Stimulated activated naive CD8-positive, alpha-beta T cell treated with anti-CD3 and anti-CD28 coated beads, Interleukin-15, amount 100 ng/mL, for 72 hours (primary cell): Measurements from ENCODE around the gene BCKDHB.
A peak's percentile ranks its signal among the peaks of the same experiment; 100 is the strongest.
"Not testable (repeated sequence)": the region's sequence is repeated elsewhere in the genome, so short reads cannot be mapped to it uniquely, and the experiment has no call there.

ENCODE experiments used
- ATAC-seq: fragments of 150-1000 bp; cut with Tn5 transposase; 2 replicates; pipeline ENCODE4 v1.10.0; 2021; ENCODE audit warnings: mild to moderate bottlenecking, moderate library complexity
- DNase-seq, 2 donors: peaks; one replicate each; pipeline ENCODE4 v3.0.0; 2021 to 2022
- H3K27ac Mint-ChIP-seq, 2 donors: one replicate each; pipeline ENCODE4 v1.8.0; 2022; ENCODE audit warnings: mild to moderate bottlenecking in 2 of 2, mixed read lengths in 2 of 2, moderate library complexity in 2 of 2
- H3K27me3 Mint-ChIP-seq: one replicate; pipeline ENCODE4 v1.8.0; 2022; ENCODE audit warnings: mixed read lengths
- H3K4me1 Mint-ChIP-seq: one replicate; pipeline ENCODE4 v1.8.0; 2022; ENCODE audit warnings: mild to moderate bottlenecking, mixed read lengths
- H3K4me3 Mint-ChIP-seq, 2 donors: one replicate each; pipeline ENCODE4 v1.8.0; 2022; ENCODE audit warnings: mild to moderate bottlenecking in 2 of 2, mixed read lengths in 2 of 2, moderate library complexity in 1 of 2
- H3K9me3 Mint-ChIP-seq, 2 donors: one replicate each; pipeline ENCODE4 v1.8.0; 2022; ENCODE audit warnings: mixed read lengths in 2 of 2

BCKDHB gene

DNA sequence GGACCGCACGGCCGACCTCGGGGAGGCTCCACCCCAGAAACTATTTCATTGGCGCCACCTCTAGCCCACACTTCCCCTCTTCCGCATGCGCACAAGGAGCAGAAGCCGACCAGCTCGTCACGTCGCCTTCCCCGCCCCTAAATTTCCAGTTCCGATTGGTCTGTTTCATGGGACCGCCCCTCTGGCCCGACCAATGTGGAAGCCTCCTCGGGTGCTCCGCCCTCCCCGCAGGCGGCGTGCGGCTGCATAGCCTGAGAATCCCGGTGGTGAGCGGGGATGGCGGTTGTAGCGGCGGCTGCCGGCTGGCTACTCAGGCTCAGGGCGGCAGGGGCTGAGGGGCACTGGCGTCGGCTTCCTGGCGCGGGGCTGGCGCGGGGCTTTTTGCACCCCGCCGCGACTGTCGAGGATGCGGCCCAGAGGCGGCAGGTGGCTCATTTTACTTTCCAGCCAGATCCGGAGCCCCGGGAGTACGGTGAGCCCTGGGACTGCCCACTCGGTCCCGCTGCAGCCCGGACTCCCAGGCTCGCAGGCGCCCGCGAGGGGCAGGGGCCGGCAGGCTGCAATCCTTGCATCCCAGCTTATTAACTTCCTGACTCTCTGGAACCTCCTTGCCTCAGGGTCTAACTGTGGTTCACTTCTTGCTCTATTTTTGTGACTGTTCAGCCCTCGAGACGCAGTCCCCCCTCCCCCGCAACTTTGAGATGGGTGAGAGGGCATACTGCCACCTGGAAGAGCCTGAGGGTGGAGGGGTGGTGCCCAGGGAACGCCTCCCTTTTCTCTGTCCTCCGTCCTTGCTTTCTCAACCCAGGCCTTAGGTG lies at the start of gene BCKDHB:
TSS of gene BCKDHB (plus strand) at position 254 of the 818 bp plus-strand sequence. CDS start at position 277, 23 bp downstream.
- Mint-ChIP-seq H3K27me3 (no peaks in the 10 kb centered on the region), H3K9me3 (no peaks in the 10 kb centered on the region), H3K4me3 (peak within 1 kb of the TSS; percentile 92 to 94), H3K27ac (peak within 1 kb of the TSS; percentile 94), H3K4me1 (peaks cover 18% of the 10 kb centered on the region)
- DNase-seq (peak; percentile 95 to 98), ATAC-seq (peak; percentile 96)

DNA sequence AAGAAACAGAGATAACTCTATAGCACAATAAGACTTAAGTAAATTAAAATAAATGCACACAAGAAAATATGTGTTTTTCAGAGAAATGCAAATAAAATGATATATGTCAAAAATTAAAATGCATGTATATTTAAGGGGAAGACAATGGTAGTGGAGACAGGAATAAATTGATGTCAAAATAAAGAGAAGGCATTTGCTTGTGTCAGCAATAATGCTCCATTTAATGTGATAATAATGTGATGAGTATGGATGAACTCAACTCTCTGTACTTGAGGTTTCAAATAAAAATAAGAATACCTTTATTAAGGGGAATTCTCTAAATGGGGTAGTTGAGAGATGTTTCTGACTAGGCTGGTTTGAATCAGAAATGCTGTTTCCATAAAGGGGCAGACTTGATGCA lies 45.7 kb upstream of the BCKDHB start:
- Mint-ChIP-seq H3K9me3 (no peaks in the 10 kb centered on the region), H3K4me1 (no peaks in the 10 kb centered on the region), H3K27me3 (peaks cover 8% of the 10 kb centered on the region), H3K27ac (no peak overlapping the region), H3K4me3 (no peak overlapping the region)
- no peak for DNase-seq
- no peak for ATAC-seq

GRCh38 chr6:80068146-80068545 lies 38.3 kb upstream of the BCKDHB start:
- not testable (repeated sequence) for DNase-seq, H3K4me3 Mint-ChIP-seq, ATAC-seq, H3K4me1 Mint-ChIP-seq, H3K27ac Mint-ChIP-seq, H3K9me3 Mint-ChIP-seq
- H3K27me3 Mint-ChIP-seq, result peaks cover 19% of the 10 kb centered on the region

- not testable (repeated sequence) for H3K27ac Mint-ChIP-seq, H3K4me3 Mint-ChIP-seq, ATAC-seq, H3K4me1 Mint-ChIP-seq, H3K9me3 Mint-ChIP-seq, DNase-seq
- peaks cover 28% of the 10 kb centered on the region for H3K27me3 Mint-ChIP-seq
Measured at GRCh38 chr6:80070431-80070830, 36.0 kb upstream of the BCKDHB start.

GRCh38 chr6:80077067-80077466 lies 29.4 kb upstream of the BCKDHB start:
- Mint-ChIP-seq H3K9me3 (peaks cover 5 to 8% of the 10 kb centered on the region in 2 donors), H3K27ac (no peak overlapping the region), H3K27me3 (peaks cover 15% of the 10 kb centered on the region), H3K4me3 (no peak overlapping the region), H3K4me1 (no peaks in the 10 kb centered on the region)
- no peak for DNase-seq
- ATAC-seq, result no peak

DNA sequence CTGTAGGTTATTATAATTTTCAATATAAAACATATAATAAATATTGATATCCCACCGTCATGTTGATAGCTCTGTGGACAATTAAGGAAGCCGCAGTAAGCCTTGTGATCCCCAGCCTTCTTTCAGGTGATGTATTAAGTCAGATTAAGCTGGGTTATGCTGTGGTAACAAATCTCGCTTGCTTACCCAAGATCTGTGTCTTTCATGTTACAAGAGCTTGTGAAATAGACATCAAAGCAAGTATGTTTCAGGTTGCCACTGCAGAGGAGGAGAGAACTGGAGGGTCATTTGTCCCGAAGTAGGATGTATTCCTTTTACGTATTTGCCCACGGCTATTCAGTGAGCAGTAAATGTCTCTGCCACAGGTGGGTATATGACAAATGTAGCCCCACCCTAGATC lies 17.8 kb upstream of the BCKDHB start:
- Mint-ChIP-seq H3K27me3 (no peaks in the 10 kb centered on the region), H3K4me1 (no peaks in the 10 kb centered on the region)
- no peak for ATAC-seq

GRCh38 chr6:80091506-80091905 lies 15.0 kb upstream of the BCKDHB start:
- Mint-ChIP-seq H3K9me3 (no peaks in the 10 kb centered on the region), H3K27ac (no peak overlapping the region), H3K4me3 (no peak overlapping the region), H3K27me3 (no peaks in the 10 kb centered on the region), H3K4me1 (peaks cover 8% of the 10 kb centered on the region)
- ATAC-seq, result peak; percentile 26
- no peak for DNase-seq

More for the DNA sequence above, 17.8 kb upstream of the BCKDHB start:
- H3K9me3 Mint-ChIP-seq, result no peaks in the 10 kb centered on the region
- no peak overlapping the region for H3K4me3 Mint-ChIP-seq
- H3K27ac Mint-ChIP-seq, result no peak overlapping the region
- no peak for DNase-seq

GRCh38 chr6:80094017-80094416 lies 12.5 kb upstream of the BCKDHB start:
- ATAC-seq, result no peak
- no peak for DNase-seq
- no peaks in the 10 kb centered on the region for H3K27me3 Mint-ChIP-seq
- H3K4me1 Mint-ChIP-seq, result peaks cover 8% of the 10 kb centered on the region
- H3K27ac Mint-ChIP-seq, result no peak overlapping the region
- H3K4me3 Mint-ChIP-seq, result no peak overlapping the region
- no peaks in the 10 kb centered on the region for H3K9me3 Mint-ChIP-seq

- peak overlapping the region in 1 of 2 donors; percentile 34 for H3K27ac Mint-ChIP-seq
Measured at GRCh38 chr6:80095600-80095999, 10.9 kb upstream of the BCKDHB start.

GRCh38 chr6:80098392-80098791 lies 8.1 kb upstream of the BCKDHB start:
- no peak overlapping the region for H3K4me3 Mint-ChIP-seq
- peaks cover 8% of the 10 kb centered on the region for H3K4me1 Mint-ChIP-seq

More at GRCh38 chr6:80095600-80095999, 10.9 kb upstream of the BCKDHB start:
- no peak for DNase-seq
- Mint-ChIP-seq H3K4me3 (no peak overlapping the region), H3K4me1 (peaks cover 8% of the 10 kb centered on the region), H3K9me3 (no peaks in the 10 kb centered on the region), H3K27me3 (no peaks in the 10 kb centered on the region)
- ATAC-seq, result no peak

GRCh38 chr6:80104520-80104919 lies 2.0 kb upstream of the BCKDHB start:
- Mint-ChIP-seq H3K4me1 (peaks cover 18% of the 10 kb centered on the region), H3K27ac (no peak overlapping the region), H3K9me3 (no peaks in the 10 kb centered on the region), H3K4me3 (no peak overlapping the region), H3K27me3 (no peaks in the 10 kb centered on the region)
- ATAC-seq (no peak), DNase-seq (no peak)

More at GRCh38 chr6:80098392-80098791, 8.1 kb upstream of the BCKDHB start:
- ATAC-seq, result no peak
- DNase-seq, result no peak
- Mint-ChIP-seq H3K9me3 (no peaks in the 10 kb centered on the region), H3K27ac (no peak overlapping the region), H3K27me3 (no peaks in the 10 kb centered on the region)

- Mint-ChIP-seq H3K27me3 (no peaks in the 10 kb centered on the region), H3K27ac (peak overlapping the region; percentile 3 to 84), H3K4me1 (peaks cover 18% of the 10 kb centered on the region), H3K4me3 (peak overlapping the region; percentile 92 to 94), H3K9me3 (no peaks in the 10 kb centered on the region)
- DNase-seq (no peak), ATAC-seq (peak; percentile 28)
Measured at GRCh38 chr6:80105972-80106417, 476 bp upstream of the BCKDHB start.

DNA sequence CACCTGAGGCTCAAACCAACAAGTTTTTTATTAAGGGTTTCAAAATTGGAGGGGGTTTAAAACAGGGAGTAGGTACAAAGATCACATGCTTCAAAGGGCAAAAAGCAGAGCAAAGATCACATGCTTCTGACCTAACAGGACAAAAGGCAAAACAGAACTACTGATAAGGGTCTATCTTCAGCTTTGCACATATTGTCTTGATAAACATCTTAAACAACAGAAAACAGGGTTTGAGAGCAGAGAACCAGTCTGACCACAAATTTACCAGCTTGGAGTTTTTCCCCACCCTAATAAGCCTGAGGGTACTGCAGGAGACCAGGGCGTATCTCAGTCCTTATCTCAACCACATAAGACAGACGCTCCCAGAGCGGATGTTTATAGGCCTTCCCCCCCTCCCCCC lies 16.1 kb downstream of the BCKDHB start:
- ATAC-seq, H3K27ac Mint-ChIP-seq, DNase-seq, H3K4me3 Mint-ChIP-seq, H3K4me1 Mint-ChIP-seq, H3K27me3 Mint-ChIP-seq: not testable (repeated sequence)
- peaks cover 4 to 11% of the 10 kb centered on the region in 2 donors for H3K9me3 Mint-ChIP-seq

- DNase-seq (no peak), ATAC-seq (no peak)
- Mint-ChIP-seq H3K4me3 (no peak overlapping the region), H3K27ac (no peak overlapping the region), H3K9me3 (peaks cover 0 to 9% of the 10 kb centered on the region in 2 donors), H3K4me1 (peaks cover 8% of the 10 kb centered on the region), H3K27me3 (no peaks in the 10 kb centered on the region)
Measured at GRCh38 chr6:80126657-80127345, 20.3 kb downstream of the BCKDHB start.

- Mint-ChIP-seq H3K4me3 (no peak overlapping the region), H3K27me3 (no peaks in the 10 kb centered on the region), H3K27ac (no peak overlapping the region), H3K4me1 (no peaks in the 10 kb centered on the region), H3K9me3 (no peaks in the 10 kb centered on the region)
- ATAC-seq (no peak), DNase-seq (no peak)
Measured at GRCh38 chr6:80129485-80129884, 23.0 kb downstream of the BCKDHB start.

GRCh38 chr6:80133020-80133419 lies 26.5 kb downstream of the BCKDHB start:
- no peaks in the 10 kb centered on the region for H3K9me3 Mint-ChIP-seq
- ATAC-seq, result no peak
- no peak for DNase-seq
- no peaks in the 10 kb centered on the region for H3K27me3 Mint-ChIP-seq
- no peaks in the 10 kb centered on the region for H3K4me1 Mint-ChIP-seq
- H3K27ac Mint-ChIP-seq, result no peak overlapping the region
- H3K4me3 Mint-ChIP-seq, result no peak overlapping the region
